Glutamatergic neuron (in vitro differentiated cells): ENCODE data around the gene OGG1. TPM values are rescaled to one million over a fixed set of nuclear protein-coding genes. Genes with fewer than 3 reads are reported as not detected.

ENCODE experiments used
- DNase-seq: peaks from one replicate; pipeline ENCODE4 v3.0.0; 2022
- H3K27ac Mint-ChIP-seq: one replicate; pipeline ENCODE4 v1.8.0; 2020; ENCODE audit warnings: mild to moderate bottlenecking, mixed read lengths, inconsistent platforms; ENCODE audit not compliant: unreplicated experiment
- H3K27me3 Mint-ChIP-seq: one replicate; pipeline ENCODE4 v1.8.0; 2020; ENCODE audit warnings: mild to moderate bottlenecking, moderate library complexity, mixed read lengths, inconsistent platforms; ENCODE audit not compliant: unreplicated experiment
- H3K36me3 Mint-ChIP-seq: one replicate; pipeline ENCODE4 v1.8.0; 2020; ENCODE audit warnings: mild to moderate bottlenecking, mixed read lengths, inconsistent platforms; ENCODE audit not compliant: unreplicated experiment
- H3K4me1 Mint-ChIP-seq: one replicate; pipeline ENCODE4 v1.8.0; 2020; ENCODE audit warnings: mild to moderate bottlenecking, low read depth, mixed read lengths, inconsistent platforms; ENCODE audit not compliant: unreplicated experiment
- H3K4me3 Mint-ChIP-seq: one replicate; pipeline ENCODE4 v1.8.0; 2020; ENCODE audit warnings: mild to moderate bottlenecking, mixed read lengths, inconsistent platforms; ENCODE audit not compliant: unreplicated experiment
- H3K9me3 Mint-ChIP-seq: one replicate; pipeline ENCODE4 v1.8.0; 2020; ENCODE audit warnings: mild to moderate bottlenecking, moderate library complexity, mixed read lengths, inconsistent platforms; ENCODE audit not compliant: unreplicated experiment
- total RNA-seq: library from RNA; stranded (reverse); fragmentation: NEBNext Ultra II Directional; extraction: Animal tissue kit (Norgen Biotek cat#: 25700); gene quantifications from one replicate; pipeline ENCODE4 v1.2.1, GENCODE V29; 2021; ENCODE audit not compliant: unreplicated experiment
- TF ChIP-seq, protein P1 (sequence below): fragments of 200-600 bp; sonication (generic); IDR thresholded peaks from one replicate; pipeline ENCODE4 v1.5.0; 2021; ENCODE audit not compliant: partially characterized antibody, unreplicated experiment

The OGG1 gene
- total RNA-seq, 1 donor from 2014 or later = 76.5 TPM

DNA sequence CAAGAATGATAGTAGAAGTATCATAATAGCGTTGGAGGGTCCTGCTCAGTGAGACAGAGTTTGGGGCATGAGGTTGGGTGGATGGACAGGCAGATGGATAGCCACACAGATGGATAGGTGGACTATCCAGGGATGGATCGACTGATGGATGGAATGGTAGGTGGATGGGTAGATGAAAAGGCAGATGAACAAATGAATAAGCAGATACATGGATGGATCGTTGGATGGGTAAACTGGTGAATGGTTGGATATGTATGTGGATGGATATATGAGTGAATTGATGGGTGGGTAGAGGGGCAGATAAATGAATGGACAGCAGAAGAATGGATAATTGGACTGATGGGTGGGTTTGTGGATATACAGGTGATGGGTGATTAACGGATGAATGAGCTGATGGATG, 36.6 kb upstream of the OGG1 start:
- peaks cover 4% of the 10 kb centered on the region for H3K27me3 Mint-ChIP-seq
- H3K27ac Mint-ChIP-seq = no peak overlapping the region
- peaks cover 16% of the 10 kb centered on the region for H3K36me3 Mint-ChIP-seq
- TF ChIP-seq, protein P1, sequence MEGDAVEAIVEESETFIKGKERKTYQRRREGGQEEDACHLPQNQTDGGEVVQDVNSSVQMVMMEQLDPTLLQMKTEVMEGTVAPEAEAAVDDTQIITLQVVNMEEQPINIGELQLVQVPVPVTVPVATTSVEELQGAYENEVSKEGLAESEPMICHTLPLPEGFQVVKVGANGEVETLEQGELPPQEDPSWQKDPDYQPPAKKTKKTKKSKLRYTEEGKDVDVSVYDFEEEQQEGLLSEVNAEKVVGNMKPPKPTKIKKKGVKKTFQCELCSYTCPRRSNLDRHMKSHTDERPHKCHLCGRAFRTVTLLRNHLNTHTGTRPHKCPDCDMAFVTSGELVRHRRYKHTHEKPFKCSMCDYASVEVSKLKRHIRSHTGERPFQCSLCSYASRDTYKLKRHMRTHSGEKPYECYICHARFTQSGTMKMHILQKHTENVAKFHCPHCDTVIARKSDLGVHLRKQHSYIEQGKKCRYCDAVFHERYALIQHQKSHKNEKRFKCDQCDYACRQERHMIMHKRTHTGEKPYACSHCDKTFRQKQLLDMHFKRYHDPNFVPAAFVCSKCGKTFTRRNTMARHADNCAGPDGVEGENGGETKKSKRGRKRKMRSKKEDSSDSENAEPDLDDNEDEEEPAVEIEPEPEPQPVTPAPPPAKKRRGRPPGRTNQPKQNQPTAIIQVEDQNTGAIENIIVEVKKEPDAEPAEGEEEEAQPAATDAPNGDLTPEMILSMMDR = no peak
- no peak for DNase-seq
- H3K9me3 Mint-ChIP-seq = peaks cover 5% of the 10 kb centered on the region
- no peak overlapping the region for H3K4me3 Mint-ChIP-seq
- no peaks in the 10 kb centered on the region for H3K4me1 Mint-ChIP-seq

DNA sequence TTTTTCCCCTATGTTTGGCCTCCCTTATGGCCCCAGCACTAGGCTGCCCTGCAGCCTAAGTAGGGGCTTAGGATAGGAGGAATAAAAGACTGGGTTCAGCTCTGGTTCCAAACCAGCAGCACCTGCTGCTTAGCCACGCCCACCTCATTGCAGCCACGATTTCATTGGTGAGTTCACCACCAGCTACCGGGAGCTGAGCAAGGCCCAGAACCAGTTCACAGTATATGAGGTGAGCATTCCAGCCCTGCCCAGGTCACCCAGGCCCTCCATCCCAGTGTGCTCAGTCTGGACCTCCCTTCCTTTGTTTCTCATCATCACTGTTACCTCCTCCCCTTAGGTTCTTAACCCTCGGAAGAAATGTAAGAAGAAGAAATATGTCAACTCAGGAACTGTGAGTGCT, 34.6 kb upstream of the OGG1 start:
- Mint-ChIP-seq H3K4me3 (no peak overlapping the region), H3K36me3 (peaks cover 16% of the 10 kb centered on the region), H3K27me3 (peaks cover 4% of the 10 kb centered on the region), H3K9me3 (peaks cover 5% of the 10 kb centered on the region), H3K4me1 (peaks cover 2% of the 10 kb centered on the region), H3K27ac (no peak overlapping the region)
- TF ChIP-seq, protein P1 = no peak
- DNase-seq = no peak

DNA sequence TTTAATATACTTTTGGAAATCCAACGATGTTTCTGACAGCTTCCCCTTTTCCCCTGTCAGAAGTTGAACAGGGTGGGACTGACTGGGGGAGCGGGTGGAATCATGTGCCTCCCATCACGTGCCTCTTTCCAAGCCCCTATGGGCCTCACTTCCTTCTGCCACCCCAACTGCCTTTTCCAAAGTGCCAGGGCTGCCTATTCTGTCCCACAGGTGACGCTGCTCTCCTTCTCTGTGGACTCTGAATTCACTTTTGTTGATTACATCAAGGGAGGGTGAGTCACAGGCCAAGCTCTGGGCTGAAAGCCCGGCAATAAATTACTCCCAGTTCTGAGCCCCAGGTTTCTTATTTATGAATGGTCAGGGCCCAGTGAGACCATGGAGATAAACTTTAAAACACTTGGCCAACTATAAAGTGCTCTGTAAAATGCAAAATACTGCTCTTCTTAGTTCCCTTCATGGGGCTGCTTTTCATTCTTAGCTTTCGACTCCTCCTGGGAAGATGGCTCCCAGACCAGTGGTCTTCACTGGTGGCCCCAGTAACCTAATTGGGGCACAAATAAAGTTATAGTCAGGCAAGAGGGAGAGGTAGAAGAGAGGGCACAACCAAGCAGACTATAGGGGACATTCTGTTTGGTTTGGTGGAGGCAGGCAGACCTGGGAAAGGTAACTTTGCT, 33.9 kb upstream of the OGG1 start:
- H3K36me3 Mint-ChIP-seq = peaks cover 16% of the 10 kb centered on the region
- DNase-seq = no peak
- peaks cover 7% of the 10 kb centered on the region for H3K4me1 Mint-ChIP-seq
- TF ChIP-seq, protein P1 = no peak
- peaks cover 4% of the 10 kb centered on the region for H3K27me3 Mint-ChIP-seq
- H3K9me3 Mint-ChIP-seq = peaks cover 5% of the 10 kb centered on the region
- no peak overlapping the region for H3K4me3 Mint-ChIP-seq
- no peak overlapping the region for H3K27ac Mint-ChIP-seq

DNA sequence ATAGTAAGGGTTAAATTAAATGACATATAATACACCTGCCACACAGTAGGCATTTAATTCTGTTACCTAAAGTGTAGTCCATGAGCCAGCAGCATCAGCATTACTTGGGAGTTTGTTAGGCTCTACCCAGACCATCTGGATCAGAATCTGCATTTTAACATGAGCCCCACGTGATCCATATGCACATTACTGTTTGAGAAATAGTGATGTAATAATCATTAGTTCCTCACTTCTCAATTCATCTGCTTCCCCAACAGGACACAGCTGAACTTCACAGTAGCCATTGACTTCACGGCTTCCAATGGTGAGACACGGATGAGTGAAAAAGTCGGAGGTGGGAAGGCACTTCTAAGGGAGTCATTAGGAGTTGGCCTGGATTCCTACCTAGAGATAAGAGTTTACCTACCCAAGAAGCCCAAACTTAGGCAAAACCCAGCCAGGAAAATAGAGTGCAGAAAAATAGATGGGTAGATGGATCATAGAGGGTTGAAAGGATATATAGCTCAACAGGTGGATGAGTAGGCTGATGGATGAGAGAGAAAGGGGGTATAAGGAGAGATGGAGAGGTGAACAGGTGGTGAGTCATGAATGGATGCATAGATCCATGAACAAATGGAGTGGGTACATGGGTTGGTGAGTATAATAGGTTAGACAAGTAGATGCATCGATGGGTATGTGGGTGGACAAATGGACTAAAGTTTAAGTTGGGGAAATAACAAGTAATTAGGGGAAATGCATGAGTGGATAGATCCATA, 32.8 kb upstream of the OGG1 start:
- Mint-ChIP-seq H3K36me3 (peaks cover 16% of the 10 kb centered on the region), H3K27me3 (peaks cover 4% of the 10 kb centered on the region), H3K4me1 (peaks cover 14% of the 10 kb centered on the region), H3K27ac (peak overlapping the region; percentile 3), H3K4me3 (no peak overlapping the region), H3K9me3 (peaks cover 5% of the 10 kb centered on the region)
- TF ChIP-seq, protein P1 = no peak
- DNase-seq = no peak

DNA sequence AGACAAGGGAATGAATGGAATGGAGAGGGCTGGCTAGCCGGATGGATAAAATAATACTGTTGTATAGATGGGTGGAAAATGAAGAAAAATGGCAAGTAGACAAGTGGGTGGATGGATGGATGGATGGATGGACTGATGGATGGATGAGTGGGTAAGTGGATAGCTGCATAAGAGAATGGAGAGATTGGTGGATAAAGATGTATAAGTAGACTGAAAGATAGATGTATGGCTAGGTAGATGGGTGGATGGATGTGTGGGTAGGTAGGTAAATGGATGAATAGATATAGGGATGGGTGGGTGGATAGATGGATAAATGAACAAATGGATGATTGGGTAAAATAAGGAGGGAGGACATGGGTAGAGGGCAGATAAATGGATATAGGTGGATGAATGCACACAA, 32.2 kb upstream of the OGG1 start:
- TF ChIP-seq, protein P1 = no peak
- DNase-seq = no peak
- H3K27me3 Mint-ChIP-seq = peaks cover 4% of the 10 kb centered on the region
- H3K36me3 Mint-ChIP-seq = peaks cover 16% of the 10 kb centered on the region
- peaks cover 14% of the 10 kb centered on the region for H3K4me1 Mint-ChIP-seq
- H3K9me3 Mint-ChIP-seq = peaks cover 5% of the 10 kb centered on the region
- H3K4me3 Mint-ChIP-seq = no peak overlapping the region
- no peak overlapping the region for H3K27ac Mint-ChIP-seq
